Measurements from ENCODE around the gene KCNAB2. TPM values are rescaled to one million over a fixed set of nuclear protein-coding genes. Genes with fewer than 3 reads are reported as not detected.

KCNAB2 gene
- total and polyA plus RNA-seq, 2 donors (not counting 1 experiment from before 2014, with no cell fraction given): 90.7 to 143 TPM

GRCh38 chr1:6077506-6077905 is 31.8 kb downstream of the KCNAB2 start:
- H3K36me3 ChIP-seq (replicated peaks in 1 of 2; ENCODE audit: control extremely low read depth in 1 of 2, control insufficient read depth in 1 of 2, extremely low read depth in 1 of 2, insufficient read depth in 2 of 2, low read length in 1 of 2): peaks cover 0 to 56% of the 10 kb centered on the region in 2 experiments
- WGBS (ENCODE audit: insufficient coverage): 95% methylated on average over 19 of the region's 19 CpGs
- H3K27ac ChIP-seq (ENCODE audit: low read length in 2 of 2): no peak overlapping the region
- intact Hi-C loops (cut with micrococcal nuclease): no loop called here
- H2AFZ ChIP-seq (ENCODE audit: insufficient read depth, low read depth, low read length, poor library complexity, severe bottlenecking): no peak overlapping the region
- H3K4me3 ChIP-seq (ENCODE audit: control extremely low read depth in 1 of 5, extremely low read depth in 1 of 5, insufficient read depth in 1 of 5, low read depth in 2 of 5, low read length in 4 of 5): no peak overlapping the region
- ChIA-PET CTCF (no interaction called here), POLR2A (no interaction called here)
- H3K9ac ChIP-seq (ENCODE audit: low read length): no peak overlapping the region
- DNase-seq (no peak), ATAC-seq (ENCODE audit: low read depth) (no peak)
- no peaks in the 10 kb centered on the region for H3K9me3 Mint-ChIP-seq (ENCODE audit: insufficient read depth)
- H3K4me1 Mint-ChIP-seq: no peaks in the 10 kb centered on the region
- no peaks in the 10 kb centered on the region for H3K4me1 ChIP-seq (ENCODE audit: control insufficient read depth in 2 of 2, insufficient read depth in 2 of 2, low read length in 2 of 2)
- peaks cover 22% of the 10 kb centered on the region for H4K20me1 ChIP-seq (ENCODE audit: control insufficient read depth, insufficient read depth, low read length, poor library complexity, severe bottlenecking)
- no peaks in the 10 kb centered on the region for H3K27me3 Mint-ChIP-seq
- no peak overlapping the region for H3K27ac Mint-ChIP-seq
- no peaks in the 10 kb centered on the region for H3K27me3 ChIP-seq (replicated peaks in 1 of 4; ENCODE audit: control extremely low read depth in 1 of 4, control insufficient read depth in 3 of 4, insufficient read depth in 4 of 4, low read length in 3 of 4)
- H3K4me3 Mint-ChIP-seq: no peak overlapping the region
- H3K4me2 ChIP-seq (replicated peaks; ENCODE audit: low read depth, low read length, poor library complexity, severe bottlenecking): no peak overlapping the region
- no peaks in the 10 kb centered on the region for H3K79me2 ChIP-seq (ENCODE audit: control insufficient read depth, insufficient read depth, low read length)
- H3K9me3 ChIP-seq (ENCODE audit: control extremely low read depth in 1 of 3, control insufficient read depth in 2 of 3, insufficient read depth in 1 of 3, low read length in 2 of 3): no peaks in the 10 kb centered on the region
- TF ChIP-seq CTCF (IDR thresholded peaks at IDR 0.05): no peak
- no peak for TF ChIP-seq EZH2 (IDR thresholded peaks at IDR 0.05; ENCODE audit: borderline replicate concordance, insufficient read depth, low read depth, low read length, poor library complexity, severe bottlenecking)

GRCh38 chr1:6077919-6078318 is 32.2 kb downstream of the KCNAB2 start:
- no peaks in the 10 kb centered on the region for H3K79me2 ChIP-seq (ENCODE audit: control insufficient read depth, insufficient read depth, low read length)
- no peaks in the 10 kb centered on the region for H3K9me3 ChIP-seq (ENCODE audit: control extremely low read depth in 1 of 3, control insufficient read depth in 2 of 3, insufficient read depth in 1 of 3, low read length in 2 of 3)
- 97% methylated on average over 16 of the region's 16 CpGs for WGBS (ENCODE audit: insufficient coverage)
- no peak for DNase-seq
- ATAC-seq (ENCODE audit: low read depth): no peak
- no peak overlapping the region for H3K9ac ChIP-seq (ENCODE audit: low read length)
- no peaks in the 10 kb centered on the region for H3K4me1 ChIP-seq (ENCODE audit: control insufficient read depth in 2 of 2, insufficient read depth in 2 of 2, low read length in 2 of 2)
- no peaks in the 10 kb centered on the region for H3K27me3 Mint-ChIP-seq
- no peak overlapping the region for H3K27ac Mint-ChIP-seq
- no peaks in the 10 kb centered on the region for H3K27me3 ChIP-seq (replicated peaks in 1 of 4; ENCODE audit: control extremely low read depth in 1 of 4, control insufficient read depth in 3 of 4, insufficient read depth in 4 of 4, low read length in 3 of 4)
- CTCF ChIA-PET: no interaction called here
- no peak overlapping the region for H3K4me3 Mint-ChIP-seq
- no peak overlapping the region for H3K27ac ChIP-seq (ENCODE audit: low read length in 2 of 2)
- intact Hi-C loops (cut with micrococcal nuclease): no loop called here
- H3K4me3 ChIP-seq (ENCODE audit: control extremely low read depth in 1 of 5, extremely low read depth in 1 of 5, insufficient read depth in 1 of 5, low read depth in 2 of 5, low read length in 4 of 5): no peak overlapping the region
- POLR2A ChIA-PET: no interaction called here
- H3K4me1 Mint-ChIP-seq: no peaks in the 10 kb centered on the region
- no peaks in the 10 kb centered on the region for H3K9me3 Mint-ChIP-seq (ENCODE audit: insufficient read depth)
- no peak overlapping the region for H3K4me2 ChIP-seq (replicated peaks; ENCODE audit: low read depth, low read length, poor library complexity, severe bottlenecking)
- H3K36me3 ChIP-seq (replicated peaks in 1 of 2; ENCODE audit: control extremely low read depth in 1 of 2, control insufficient read depth in 1 of 2, extremely low read depth in 1 of 2, insufficient read depth in 2 of 2, low read length in 1 of 2): peaks cover 0 to 57% of the 10 kb centered on the region in 2 experiments
- H2AFZ ChIP-seq (ENCODE audit: insufficient read depth, low read depth, low read length, poor library complexity, severe bottlenecking): no peak overlapping the region
- H4K20me1 ChIP-seq (ENCODE audit: control insufficient read depth, insufficient read depth, low read length, poor library complexity, severe bottlenecking): peaks cover 23% of the 10 kb centered on the region
- TF ChIP-seq CTCF (IDR thresholded peaks at IDR 0.05): no peak
- TF ChIP-seq EZH2 (IDR thresholded peaks at IDR 0.05; ENCODE audit: borderline replicate concordance, insufficient read depth, low read depth, low read length, poor library complexity, severe bottlenecking): no peak
